Measurements from ENCODE around the gene RGS7BP.

The RGS7BP gene

GRCh38 chr5:64505769-64506566 is at the start of gene RGS7BP:
TSS of gene RGS7BP (plus strand) at chr5:64506015. CDS start at chr5:64506625, 610 bp downstream.
- Histone ChIP-seq H3K36me3 (ENCODE audit: insufficient read depth, low read length) (no peaks in the 10 kb centered on the region), H3K9ac (ENCODE audit: low read depth, low read length) (peak within 1 kb of the TSS; percentile 65), H3K9me3 (ENCODE audit: control insufficient read depth, insufficient read depth, low read length) (no peaks in the 10 kb centered on the region), H3K4me1 (ENCODE audit: insufficient read depth, low read length) (peaks cover 5% of the 10 kb centered on the region; the same call in 1 of the 2 replicates)

- no peaks in the 10 kb centered on the region for H3K9me3 ChIP-seq (ENCODE audit: control insufficient read depth, insufficient read depth, low read length)
- no peak overlapping the region for H3K9ac ChIP-seq (ENCODE audit: low read depth, low read length)
- H3K36me3 ChIP-seq (ENCODE audit: insufficient read depth, low read length) = no peaks in the 10 kb centered on the region
- H3K4me1 ChIP-seq (ENCODE audit: insufficient read depth, low read length) = no peaks in the 10 kb centered on the region
Measured at GRCh38 chr5:64457846-64458245, 48.0 kb upstream of the RGS7BP start.

- no peaks in the 10 kb centered on the region for H3K9me3 ChIP-seq (ENCODE audit: control insufficient read depth, insufficient read depth, low read length)
- no peaks in the 10 kb centered on the region for H3K4me1 ChIP-seq (ENCODE audit: insufficient read depth, low read length)
- H3K9ac ChIP-seq (ENCODE audit: low read depth, low read length) = no peak overlapping the region
- no peaks in the 10 kb centered on the region for H3K36me3 ChIP-seq (ENCODE audit: insufficient read depth, low read length)
Measured at GRCh38 chr5:64458948-64459347, 46.9 kb upstream of the RGS7BP start.

GRCh38 chr5:64462391-64462790 is 43.4 kb upstream of the RGS7BP start:
- Histone ChIP-seq H3K4me1 (ENCODE audit: insufficient read depth, low read length) (no peaks in the 10 kb centered on the region), H3K36me3 (ENCODE audit: insufficient read depth, low read length) (no peaks in the 10 kb centered on the region), H3K9ac (ENCODE audit: low read depth, low read length) (no peak overlapping the region), H3K9me3 (ENCODE audit: control insufficient read depth, insufficient read depth, low read length) (no peaks in the 10 kb centered on the region)

GRCh38 chr5:64486163-64486562 is 19.7 kb upstream of the RGS7BP start:
- no peaks in the 10 kb centered on the region for H3K36me3 ChIP-seq (ENCODE audit: insufficient read depth, low read length)
- H3K9ac ChIP-seq (ENCODE audit: low read depth, low read length) = no peak overlapping the region
- no peaks in the 10 kb centered on the region for H3K4me1 ChIP-seq (ENCODE audit: insufficient read depth, low read length)

GRCh38 chr5:64487283-64487682 is 18.5 kb upstream of the RGS7BP start:
- no peaks in the 10 kb centered on the region; the same call in 1 of the 2 replicates for H3K9me3 ChIP-seq (ENCODE audit: control insufficient read depth, insufficient read depth, low read length)
- no peak overlapping the region for H3K9ac ChIP-seq (ENCODE audit: low read depth, low read length)
- H3K4me1 ChIP-seq (ENCODE audit: insufficient read depth, low read length) = no peaks in the 10 kb centered on the region
- no peaks in the 10 kb centered on the region for H3K36me3 ChIP-seq (ENCODE audit: insufficient read depth, low read length)

More at GRCh38 chr5:64486163-64486562, 19.7 kb upstream of the RGS7BP start:
- H3K9me3 ChIP-seq (ENCODE audit: control insufficient read depth, insufficient read depth, low read length) = no peaks in the 10 kb centered on the region; the same call in 1 of the 2 replicates

- Histone ChIP-seq H3K9ac (ENCODE audit: low read depth, low read length) (no peak overlapping the region), H3K4me1 (ENCODE audit: insufficient read depth, low read length) (no peaks in the 10 kb centered on the region), H3K9me3 (ENCODE audit: control insufficient read depth, insufficient read depth, low read length) (no peaks in the 10 kb centered on the region; the same call in 1 of the 2 replicates), H3K36me3 (ENCODE audit: insufficient read depth, low read length) (no peaks in the 10 kb centered on the region)
Measured at GRCh38 chr5:64489857-64490256, 16.0 kb upstream of the RGS7BP start.

GRCh38 chr5:64497386-64497785 is 8.4 kb upstream of the RGS7BP start:
- Histone ChIP-seq H3K36me3 (ENCODE audit: insufficient read depth, low read length) (no peaks in the 10 kb centered on the region), H3K9ac (ENCODE audit: low read depth, low read length) (no peak overlapping the region), H3K9me3 (ENCODE audit: control insufficient read depth, insufficient read depth, low read length) (no peaks in the 10 kb centered on the region), H3K4me1 (ENCODE audit: insufficient read depth, low read length) (peaks cover 11% of the 10 kb centered on the region; the same call in 1 of the 2 replicates)

- no peaks in the 10 kb centered on the region for H3K36me3 ChIP-seq (ENCODE audit: insufficient read depth, low read length)
- H3K9me3 ChIP-seq (ENCODE audit: control insufficient read depth, insufficient read depth, low read length) = no peaks in the 10 kb centered on the region
- H3K4me1 ChIP-seq (ENCODE audit: insufficient read depth, low read length) = peaks cover 12% of the 10 kb centered on the region; the same call in 1 of the 2 replicates
- no peak overlapping the region for H3K9ac ChIP-seq (ENCODE audit: low read depth, low read length)
Measured at GRCh38 chr5:64502196-64502595, 3.6 kb upstream of the RGS7BP start.

- H3K9me3 ChIP-seq (ENCODE audit: control insufficient read depth, insufficient read depth, low read length) = no peaks in the 10 kb centered on the region
- no peaks in the 10 kb centered on the region for H3K36me3 ChIP-seq (ENCODE audit: insufficient read depth, low read length)
- H3K9ac ChIP-seq (ENCODE audit: low read depth, low read length) = peak overlapping the region; percentile 65
Measured at GRCh38 chr5:64506567-64507263, 900 bp downstream of the RGS7BP start.

GRCh38 chr5:64507264-64507605 is 1.4 kb downstream of the RGS7BP start:
- Histone ChIP-seq H3K9me3 (ENCODE audit: control insufficient read depth, insufficient read depth, low read length) (no peaks in the 10 kb centered on the region), H3K4me1 (ENCODE audit: insufficient read depth, low read length) (peaks cover 5% of the 10 kb centered on the region; the same call in 1 of the 2 replicates), H3K9ac (ENCODE audit: low read depth, low read length) (peak overlapping the region; percentile 65), H3K36me3 (ENCODE audit: insufficient read depth, low read length) (no peaks in the 10 kb centered on the region)

More at GRCh38 chr5:64506567-64507263, 900 bp downstream of the RGS7BP start:
- H3K4me1 ChIP-seq (ENCODE audit: insufficient read depth, low read length) = peaks cover 5% of the 10 kb centered on the region; the same call in 1 of the 2 replicates

- Histone ChIP-seq H3K36me3 (ENCODE audit: insufficient read depth, low read length) (no peaks in the 10 kb centered on the region), H3K4me1 (ENCODE audit: insufficient read depth, low read length) (no peaks in the 10 kb centered on the region), H3K9me3 (ENCODE audit: control insufficient read depth, insufficient read depth, low read length) (no peaks in the 10 kb centered on the region), H3K9ac (ENCODE audit: low read depth, low read length) (no peak overlapping the region)
Measured at GRCh38 chr5:64509828-64510227, 4.0 kb downstream of the RGS7BP start.

- H3K36me3 ChIP-seq (ENCODE audit: insufficient read depth, low read length) = no peaks in the 10 kb centered on the region
- no peak overlapping the region for H3K9ac ChIP-seq (ENCODE audit: low read depth, low read length)
- no peaks in the 10 kb centered on the region for H3K4me1 ChIP-seq (ENCODE audit: insufficient read depth, low read length)
- no peaks in the 10 kb centered on the region for H3K9me3 ChIP-seq (ENCODE audit: control insufficient read depth, insufficient read depth, low read length)
Measured at GRCh38 chr5:64513492-64513891, 7.7 kb downstream of the RGS7BP start.

GRCh38 chr5:64514612-64515011 is 8.8 kb downstream of the RGS7BP start:
- Histone ChIP-seq H3K9me3 (ENCODE audit: control insufficient read depth, insufficient read depth, low read length) (no peaks in the 10 kb centered on the region), H3K36me3 (ENCODE audit: insufficient read depth, low read length) (no peaks in the 10 kb centered on the region), H3K9ac (ENCODE audit: low read depth, low read length) (no peak overlapping the region), H3K4me1 (ENCODE audit: insufficient read depth, low read length) (no peaks in the 10 kb centered on the region)

- Histone ChIP-seq H3K9me3 (ENCODE audit: control insufficient read depth, insufficient read depth, low read length) (no peaks in the 10 kb centered on the region), H3K4me1 (ENCODE audit: insufficient read depth, low read length) (no peaks in the 10 kb centered on the region), H3K36me3 (ENCODE audit: insufficient read depth, low read length) (no peaks in the 10 kb centered on the region), H3K9ac (ENCODE audit: low read depth, low read length) (no peak overlapping the region)
Measured at GRCh38 chr5:64516216-64516615, 10.4 kb downstream of the RGS7BP start.

Data from ES-I3 (cell line).